22Rv1 (cell line): ENCODE measurements around the gene CPLANE2.

Experiments used
- CTCF ChIP-seq: fragments of 450-650 bp; IDR thresholded peaks from 2 replicates; pipeline ENCODE4 v1.5.1; 2017; ENCODE audit warnings: mild to moderate bottlenecking
- ZFX ChIP-seq: fragments of 450-650 bp; IDR thresholded peaks from 2 replicates; pipeline ENCODE4 v1.6.1; 2017; ENCODE audit warnings: antibody characterized with exemption, borderline replicate concordance

- no peak for TF ChIP-seq CTCF
- no peak for TF ChIP-seq ZFX
Observed at GRCh38 chr1:16279186-16279585, 42.2 kb upstream of the CPLANE2 start.
